Measurements from ENCODE around the gene CTNND1. TPM values are rescaled to one million over a fixed set of nuclear protein-coding genes. Genes with fewer than 3 reads are reported as not detected.
A peak's percentile ranks its signal among the peaks of the same experiment; 100 is the strongest.

Gene CTNND1
- total RNA-seq, 2 experiments from 2014 or later: 7.3 to 7.9 TPM

- CTCF ChIA-PET: interaction anchor here (0.8 to 8.4 kb wide), 2 partner anchors 39 to 305 kb away, joined by 3 to 57 read pairs; no protein-coding TSS in a partner anchor
- Mint-ChIP-seq H3K27me3 (no peaks in the 10 kb centered on the region), H3K36me3 (ENCODE audit: low read depth) (no peaks in the 10 kb centered on the region), H3K27ac (no peak overlapping the region), H3K9me3 (no peaks in the 10 kb centered on the region), H3K4me3 (peak overlapping the region; percentile 75), H3K4me1 (ENCODE audit: low read depth) (peaks cover 14% of the 10 kb centered on the region)
- ATAC-seq (no peak), DNase-seq (no peak)
- TF ChIP-seq CTCF (IDR thresholded peaks at IDR 0.05): no peak
- intact Hi-C loops (cut with micrococcal nuclease): no loop called here
- POLR2A ChIA-PET: no interaction called here
These were observed 746 bp downstream of the CTNND1 start for GRCh38 chr11:57762235-57762861.

GRCh38 chr11:57763568-57763967, 2.0 kb downstream of the CTNND1 start:
- POLR2A ChIA-PET: no interaction called here
- Mint-ChIP-seq H3K4me3 (no peak overlapping the region), H3K4me1 (ENCODE audit: low read depth) (peaks cover 14% of the 10 kb centered on the region), H3K36me3 (ENCODE audit: low read depth) (no peaks in the 10 kb centered on the region), H3K27ac (no peak overlapping the region), H3K27me3 (no peaks in the 10 kb centered on the region), H3K9me3 (no peaks in the 10 kb centered on the region)
- ATAC-seq: no peak
- TF ChIP-seq CTCF (IDR thresholded peaks at IDR 0.05): no peak
- CTCF ChIA-PET: interaction anchor here (2.5 to 8.4 kb wide), 2 partner anchors 12 to 38 kb away, joined by 6 to 57 read pairs; no protein-coding TSS in a partner anchor
- intact Hi-C loops (cut with micrococcal nuclease): no loop called here
- no peak for DNase-seq

- ChIA-PET CTCF (interaction anchor here (1.0 to 8.4 kb wide), 5 partner anchors 9 to 418 kb away, joined by 3 to 57 read pairs (median 4); no protein-coding TSS in a partner anchor), POLR2A (interaction anchor here (0.9 kb wide), 1 partner anchor 23 kb away, joined by 3 read pairs; the partner anchor contains the start of gene SELENOH)
- Mint-ChIP-seq H3K4me1 (ENCODE audit: low read depth) (peaks cover 14% of the 10 kb centered on the region), H3K4me3 (no peak overlapping the region), H3K36me3 (ENCODE audit: low read depth) (no peaks in the 10 kb centered on the region), H3K27me3 (no peaks in the 10 kb centered on the region), H3K9me3 (no peaks in the 10 kb centered on the region), H3K27ac (no peak overlapping the region)
- no peak for TF ChIP-seq CTCF (IDR thresholded peaks at IDR 0.05)
- intact Hi-C loops (cut with micrococcal nuclease): no loop called here
- DNase-seq: no peak
- ATAC-seq: no peak
These were observed 2.4 kb downstream of the CTNND1 start for GRCh38 chr11:57764021-57764420.

GRCh38 chr11:57764566-57764965, 3.0 kb downstream of the CTNND1 start:
- Mint-ChIP-seq H3K4me1 (ENCODE audit: low read depth) (peaks cover 14% of the 10 kb centered on the region), H3K27me3 (no peaks in the 10 kb centered on the region), H3K36me3 (ENCODE audit: low read depth) (no peaks in the 10 kb centered on the region), H3K4me3 (no peak overlapping the region), H3K27ac (no peak overlapping the region), H3K9me3 (no peaks in the 10 kb centered on the region)
- no peak for DNase-seq
- ChIA-PET CTCF (interaction anchor here (1.0 to 8.4 kb wide), 5 partner anchors 9 to 419 kb away, joined by 3 to 57 read pairs (median 4); no protein-coding TSS in a partner anchor), POLR2A (interaction anchor here (0.9 kb wide), 1 partner anchor 23 kb away, joined by 3 read pairs; the partner anchor contains the start of gene SELENOH)
- TF ChIP-seq CTCF (IDR thresholded peaks at IDR 0.05): no peak
- intact Hi-C loops (cut with micrococcal nuclease): no loop called here
- no peak for ATAC-seq

- intact Hi-C loops (cut with micrococcal nuclease): no loop called here
- no peak for ATAC-seq
- ChIA-PET CTCF (interaction anchor here (1.0 to 8.4 kb wide), 7 partner anchors 10 to 419 kb away, joined by 3 to 57 read pairs (median 4); no protein-coding TSS in a partner anchor), POLR2A (interaction anchor here (0.9 kb wide), 1 partner anchor 24 kb away, joined by 3 read pairs; the partner anchor contains the start of gene SELENOH)
- H3K4me1 Mint-ChIP-seq (ENCODE audit: low read depth): peaks cover 13% of the 10 kb centered on the region
- no peak for DNase-seq
- H3K27ac Mint-ChIP-seq: no peak overlapping the region
- H3K9me3 Mint-ChIP-seq: no peaks in the 10 kb centered on the region
- H3K36me3 Mint-ChIP-seq (ENCODE audit: low read depth): no peaks in the 10 kb centered on the region
- TF ChIP-seq CTCF (IDR thresholded peaks at IDR 0.05): no peak
- no peak overlapping the region for H3K4me3 Mint-ChIP-seq
- H3K27me3 Mint-ChIP-seq: no peaks in the 10 kb centered on the region
These were observed 3.4 kb downstream of the CTNND1 start for GRCh38 chr11:57764972-57765371.

Data from activated CD8-positive, alpha-beta T cell treated with anti-CD3 and anti-CD28 coated beads for 36 hours (primary cell).